Esophagus muscularis mucosa (tissue), 3 donors: ENCODE results near the gene C1QL4.

ENCODE experiments used
- POLR2AphosphoS5 ChIP-seq, 2 donors: sonication (generic); formaldehyde crosslinking; IDR thresholded peaks; one replicate each; pipeline ENCODE4 v1.6.1; 2017; ENCODE audit warnings: antibody characterized with exemption in 2 of 2
- TF ChIP-seq, protein P1 (sequence below), 3 experiments: fragments of 200-600 bp in 2 of 3; fragments of 450-650 bp in 1 of 3; sonication (generic) in 2 of 3; IDR thresholded peaks; one replicate each; pipeline ENCODE4 v1.5.1; 2017 to 2019; ENCODE audit warnings: antibody characterized with exemption in 3 of 3, mild to moderate bottlenecking in 2 of 3, moderate library complexity in 1 of 3

DNA sequence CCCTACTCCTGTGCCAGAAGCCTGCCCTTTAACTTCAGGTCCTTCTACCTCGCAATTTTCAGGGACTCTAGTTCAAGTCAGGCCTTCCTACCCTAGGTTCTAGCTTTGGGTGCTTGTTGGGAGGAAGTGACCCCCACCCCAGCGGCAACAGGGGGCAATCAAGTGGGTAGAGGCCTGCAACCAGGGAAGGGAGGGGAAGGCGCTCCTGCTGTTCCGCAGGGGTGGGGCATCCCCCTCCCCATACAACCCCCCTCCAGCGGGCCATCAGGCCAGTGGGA, 42.2 kb downstream of the C1QL4 start:
- TF ChIP-seq, protein P1, sequence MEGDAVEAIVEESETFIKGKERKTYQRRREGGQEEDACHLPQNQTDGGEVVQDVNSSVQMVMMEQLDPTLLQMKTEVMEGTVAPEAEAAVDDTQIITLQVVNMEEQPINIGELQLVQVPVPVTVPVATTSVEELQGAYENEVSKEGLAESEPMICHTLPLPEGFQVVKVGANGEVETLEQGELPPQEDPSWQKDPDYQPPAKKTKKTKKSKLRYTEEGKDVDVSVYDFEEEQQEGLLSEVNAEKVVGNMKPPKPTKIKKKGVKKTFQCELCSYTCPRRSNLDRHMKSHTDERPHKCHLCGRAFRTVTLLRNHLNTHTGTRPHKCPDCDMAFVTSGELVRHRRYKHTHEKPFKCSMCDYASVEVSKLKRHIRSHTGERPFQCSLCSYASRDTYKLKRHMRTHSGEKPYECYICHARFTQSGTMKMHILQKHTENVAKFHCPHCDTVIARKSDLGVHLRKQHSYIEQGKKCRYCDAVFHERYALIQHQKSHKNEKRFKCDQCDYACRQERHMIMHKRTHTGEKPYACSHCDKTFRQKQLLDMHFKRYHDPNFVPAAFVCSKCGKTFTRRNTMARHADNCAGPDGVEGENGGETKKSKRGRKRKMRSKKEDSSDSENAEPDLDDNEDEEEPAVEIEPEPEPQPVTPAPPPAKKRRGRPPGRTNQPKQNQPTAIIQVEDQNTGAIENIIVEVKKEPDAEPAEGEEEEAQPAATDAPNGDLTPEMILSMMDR (IDR thresholded peaks at IDR 0.05): no peak
- no peak for TF ChIP-seq POLR2AphosphoS5 (IDR thresholded peaks at IDR 0.05)
